PFSK-1 (cell line): ENCODE results near the gene HOTAIR.

Experiments
- FOXP2 ChIP-seq: optimal IDR thresholded peaks from 2 replicates; pipeline ENCODE3; 2011; ENCODE audit warnings: borderline replicate concordance, control low read depth, inconsistent platforms; ENCODE audit not compliant: insufficient read depth; ENCODE audit errors: extremely low read length, extremely low read depth
- POLR2AphosphoS5 ChIP-seq: IDR thresholded peaks from 2 replicates; pipeline ENCODE4 v1.6.1; 2012; ENCODE audit warnings: low read depth, mild to moderate bottlenecking, control low read depth, low read length, moderate library complexity
- SIN3A ChIP-seq: IDR thresholded peaks from 2 replicates; pipeline ENCODE4 v1.6.1; 2012; ENCODE audit warnings: mild to moderate bottlenecking, low read length, moderate library complexity, borderline replicate concordance; ENCODE audit not compliant: insufficient read depth
- TAF1 ChIP-seq: IDR thresholded peaks from 2 replicates; pipeline ENCODE4 v1.6.1; 2012; ENCODE audit warnings: low read length, control low read depth, borderline replicate concordance; ENCODE audit not compliant: insufficient read depth
- TF ChIP-seq, protein P1 (sequence below), 2 experiments: IDR thresholded peaks; 2 replicates each; pipeline versions ENCODE4 v1.6.1 to v1.8.0; 2011 to 2012; ENCODE audit warnings: low read depth in 2 of 2, low read length in 2 of 2, control low read depth in 1 of 2, inconsistent platforms in 1 of 2, mild to moderate bottlenecking in 1 of 2, moderate library complexity in 1 of 2; ENCODE audit not compliant: insufficient read depth in 1 of 2

The HOTAIR gene

DNA sequence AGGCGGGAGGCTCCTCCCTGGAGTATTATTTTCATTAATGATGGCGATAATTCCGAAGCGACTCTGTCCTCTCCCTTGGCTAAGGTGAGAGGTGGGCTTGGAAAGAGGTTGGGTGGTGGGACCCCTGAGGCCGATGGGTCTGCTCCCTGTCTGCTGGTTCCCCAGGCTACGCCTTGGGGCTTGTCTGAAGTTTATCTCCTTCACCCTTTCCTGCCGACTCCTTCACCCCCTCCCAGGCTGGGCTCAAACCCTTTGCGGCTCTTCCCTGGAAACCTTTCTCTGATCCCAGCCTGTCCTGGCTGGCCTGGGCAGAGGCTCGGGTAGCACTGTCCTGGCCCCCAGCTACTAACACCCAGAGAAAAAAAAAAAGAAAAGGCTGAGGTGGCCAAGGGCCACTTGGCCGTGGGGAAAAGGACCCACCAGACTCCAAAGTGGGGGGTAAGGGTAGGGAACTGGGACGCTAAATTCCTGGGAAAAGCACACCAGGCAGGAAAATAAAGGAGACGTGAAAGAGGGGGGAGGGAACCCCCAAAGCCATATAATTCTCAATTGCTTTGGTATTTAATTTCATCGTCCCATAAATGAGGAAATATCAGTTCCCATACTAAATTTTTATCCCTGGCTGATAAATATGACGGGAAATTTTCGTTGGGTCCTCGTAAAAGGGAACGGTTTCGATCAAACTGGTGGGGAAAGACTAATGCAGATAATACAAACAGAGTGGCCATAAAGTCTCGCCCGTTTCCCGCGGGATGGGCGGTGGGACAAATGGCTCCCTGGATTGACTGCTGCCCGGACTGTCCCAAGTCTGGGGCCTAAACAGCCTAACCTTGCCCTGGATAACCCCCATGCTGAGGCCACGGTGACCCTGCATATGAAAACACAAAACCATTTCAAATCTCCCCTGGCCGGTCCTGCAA lies 8.2 kb upstream of the HOTAIR start:
- TF ChIP-seq FOXP2 (no peak), POLR2AphosphoS5 (no peak), TAF1 (no peak), SIN3A (no peak)
- TF ChIP-seq, protein P1, sequence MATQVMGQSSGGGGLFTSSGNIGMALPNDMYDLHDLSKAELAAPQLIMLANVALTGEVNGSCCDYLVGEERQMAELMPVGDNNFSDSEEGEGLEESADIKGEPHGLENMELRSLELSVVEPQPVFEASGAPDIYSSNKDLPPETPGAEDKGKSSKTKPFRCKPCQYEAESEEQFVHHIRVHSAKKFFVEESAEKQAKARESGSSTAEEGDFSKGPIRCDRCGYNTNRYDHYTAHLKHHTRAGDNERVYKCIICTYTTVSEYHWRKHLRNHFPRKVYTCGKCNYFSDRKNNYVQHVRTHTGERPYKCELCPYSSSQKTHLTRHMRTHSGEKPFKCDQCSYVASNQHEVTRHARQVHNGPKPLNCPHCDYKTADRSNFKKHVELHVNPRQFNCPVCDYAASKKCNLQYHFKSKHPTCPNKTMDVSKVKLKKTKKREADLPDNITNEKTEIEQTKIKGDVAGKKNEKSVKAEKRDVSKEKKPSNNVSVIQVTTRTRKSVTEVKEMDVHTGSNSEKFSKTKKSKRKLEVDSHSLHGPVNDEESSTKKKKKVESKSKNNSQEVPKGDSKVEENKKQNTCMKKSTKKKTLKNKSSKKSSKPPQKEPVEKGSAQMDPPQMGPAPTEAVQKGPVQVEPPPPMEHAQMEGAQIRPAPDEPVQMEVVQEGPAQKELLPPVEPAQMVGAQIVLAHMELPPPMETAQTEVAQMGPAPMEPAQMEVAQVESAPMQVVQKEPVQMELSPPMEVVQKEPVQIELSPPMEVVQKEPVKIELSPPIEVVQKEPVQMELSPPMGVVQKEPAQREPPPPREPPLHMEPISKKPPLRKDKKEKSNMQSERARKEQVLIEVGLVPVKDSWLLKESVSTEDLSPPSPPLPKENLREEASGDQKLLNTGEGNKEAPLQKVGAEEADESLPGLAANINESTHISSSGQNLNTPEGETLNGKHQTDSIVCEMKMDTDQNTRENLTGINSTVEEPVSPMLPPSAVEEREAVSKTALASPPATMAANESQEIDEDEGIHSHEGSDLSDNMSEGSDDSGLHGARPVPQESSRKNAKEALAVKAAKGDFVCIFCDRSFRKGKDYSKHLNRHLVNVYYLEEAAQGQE (IDR thresholded peaks at IDR 0.05; ENCODE audit: insufficient read depth in 1 of 2, low read depth in 2 of 2, low read length in 2 of 2): no peak

DNA sequence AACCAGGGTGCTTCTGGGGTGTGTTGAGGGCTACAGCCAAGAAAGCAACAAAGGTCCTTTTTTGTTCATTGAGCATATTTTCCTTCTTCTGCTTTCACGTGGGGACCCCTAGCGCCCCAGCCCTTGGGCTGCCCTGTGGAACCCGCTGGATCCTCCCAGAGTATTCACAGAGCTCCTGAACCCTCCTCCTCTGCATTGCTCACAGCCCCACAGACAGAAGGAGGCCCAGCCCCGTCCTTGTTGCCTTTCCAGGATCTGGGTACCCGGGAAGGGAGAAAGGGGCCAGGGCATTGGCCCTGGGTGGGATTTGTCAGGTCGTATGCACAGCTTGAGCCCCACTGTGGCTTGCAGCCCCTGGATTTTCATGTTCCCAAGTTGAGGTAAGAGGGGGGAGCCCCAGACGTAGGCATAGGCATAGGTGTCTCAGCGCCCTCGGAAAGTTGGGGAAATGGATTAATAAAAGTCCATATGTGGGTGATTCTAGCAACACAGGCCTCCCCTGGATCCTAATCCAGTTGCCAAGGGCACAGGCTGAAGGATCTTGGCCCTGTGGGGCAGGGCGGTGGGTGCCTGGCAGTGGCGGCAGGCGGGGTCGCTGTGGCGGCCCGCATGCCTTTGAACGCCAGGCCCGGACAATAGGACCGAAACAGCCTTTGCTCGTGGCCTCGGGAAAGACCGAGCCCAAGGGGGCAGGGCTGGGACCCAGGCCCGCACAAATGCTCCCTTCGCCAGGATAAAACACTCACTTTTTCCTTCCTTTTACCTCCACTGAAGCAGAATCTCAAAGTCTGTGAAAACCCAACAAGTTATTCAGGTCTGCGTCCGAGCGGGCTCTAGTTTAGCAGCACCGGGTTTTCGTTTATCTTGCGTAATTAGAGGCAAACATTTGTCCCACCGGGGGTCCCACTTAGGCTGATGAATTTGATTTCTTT lies 7.1 kb upstream of the HOTAIR start:
- TF ChIP-seq TAF1 (no peak), FOXP2 (no peak), POLR2AphosphoS5 (no peak), SIN3A (no peak)
- TF ChIP-seq, protein P1 (IDR thresholded peaks at IDR 0.05; ENCODE audit: insufficient read depth in 1 of 2, low read depth in 2 of 2, low read length in 2 of 2): no peak

DNA sequence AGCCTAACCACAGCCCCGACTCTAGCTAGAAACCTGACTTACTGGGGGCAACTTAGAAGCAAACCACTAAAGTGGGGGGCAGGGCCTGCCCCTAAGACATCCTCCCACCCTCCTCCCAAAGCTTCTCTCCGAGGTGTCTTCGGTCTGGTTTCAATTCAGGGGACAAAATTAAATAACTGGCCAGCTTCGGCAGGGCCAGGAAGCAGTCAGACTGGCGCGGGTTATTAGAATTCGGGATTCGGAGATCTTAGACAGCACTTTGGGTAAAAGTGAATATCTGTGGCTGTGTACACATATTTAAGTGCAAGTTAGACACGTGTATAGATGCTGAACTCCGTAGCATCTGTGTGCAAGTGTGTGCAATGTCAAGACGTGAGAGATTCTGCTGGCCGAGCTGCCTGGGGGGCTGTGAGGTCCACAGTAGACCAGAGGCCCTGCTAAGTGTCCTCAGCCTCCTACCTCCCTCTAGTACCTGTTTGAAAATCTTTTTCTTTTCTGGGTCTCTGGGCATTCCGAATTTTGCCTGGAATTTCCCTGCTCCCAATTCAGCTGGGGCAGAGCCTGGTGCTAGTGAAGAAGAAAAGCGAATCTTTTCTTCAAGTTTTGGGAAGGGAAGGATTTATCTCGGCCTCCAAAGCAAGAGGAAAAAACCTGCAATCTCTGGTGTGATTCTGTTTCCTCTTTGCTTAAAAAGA lies 6.2 kb upstream of the HOTAIR start:
- TF ChIP-seq POLR2AphosphoS5 (no peak), FOXP2 (no peak), TAF1 (no peak), SIN3A (no peak)
- TF ChIP-seq, protein P1 (IDR thresholded peaks at IDR 0.05; ENCODE audit: insufficient read depth in 1 of 2, low read depth in 2 of 2, low read length in 2 of 2): no peak

DNA sequence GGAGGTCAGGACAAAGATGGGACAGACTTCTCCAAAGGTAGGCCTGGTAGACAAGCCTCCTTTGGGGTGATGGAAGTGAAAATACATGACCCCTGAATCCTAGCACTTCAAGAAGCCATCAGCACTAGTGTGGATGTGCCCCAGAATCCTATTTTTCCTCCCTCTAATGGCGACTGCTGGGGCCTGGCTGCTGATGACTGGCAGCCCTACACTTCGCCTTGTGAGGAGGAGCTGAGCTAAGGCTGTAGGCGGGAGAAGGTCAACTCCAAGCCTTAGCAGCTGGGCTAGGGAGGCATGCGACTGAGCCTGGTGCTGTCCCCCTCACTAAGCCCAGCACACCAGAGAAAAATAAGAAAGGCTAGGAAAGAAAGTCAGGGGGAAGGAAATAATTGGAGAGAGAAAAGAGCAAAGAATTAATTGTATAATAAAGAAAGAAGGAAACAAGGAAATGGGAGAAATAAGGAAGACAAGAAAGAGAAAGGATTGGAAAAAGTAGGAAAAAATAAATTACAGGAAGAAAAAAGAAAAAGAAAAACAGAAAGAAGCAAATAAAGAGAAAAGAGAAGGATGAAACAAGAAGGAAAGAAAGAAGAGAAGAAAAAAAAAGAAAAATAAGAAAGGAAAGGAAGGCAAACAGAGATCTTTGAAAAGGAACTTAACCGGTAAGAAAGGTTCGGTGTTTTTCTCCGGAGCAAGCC lies 5.5 kb upstream of the HOTAIR start:
- no peak for TF ChIP-seq TAF1
- TF ChIP-seq, protein P1 (IDR thresholded peaks at IDR 0.05; ENCODE audit: insufficient read depth in 1 of 2, low read depth in 2 of 2, low read length in 2 of 2): no peak
- no peak for TF ChIP-seq SIN3A
